GM19238 (cell line): ENCODE measurements around the gene KRT33B.

Experiments
- DNase-seq: peaks from one replicate; pipeline ENCODE4 v3.0.0; 2011; ENCODE audit warnings: low spot score; ENCODE audit not compliant: insufficient read length

Gene KRT33B

DNA sequence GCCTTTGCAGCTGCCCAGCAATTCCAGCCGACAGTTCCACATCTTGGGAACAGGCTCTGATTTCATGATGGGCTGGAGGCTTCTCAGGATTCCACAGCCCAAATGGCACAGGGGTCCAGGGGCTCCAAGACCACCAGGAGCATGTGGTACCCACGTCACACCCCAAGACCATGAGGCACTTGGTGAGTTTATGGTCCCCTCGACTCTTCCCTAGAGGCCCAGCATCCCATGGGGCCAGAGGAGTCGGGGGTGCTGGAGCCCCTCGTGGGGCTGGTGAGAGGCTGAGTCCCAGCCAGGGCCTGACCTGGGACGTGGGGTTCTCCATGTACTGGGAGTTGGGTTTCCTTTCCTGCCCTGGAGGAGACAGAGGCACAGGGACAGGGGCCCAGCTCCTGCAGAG lies 44.0 kb downstream of the KRT33B start:
- no peak for DNase-seq

DNA sequence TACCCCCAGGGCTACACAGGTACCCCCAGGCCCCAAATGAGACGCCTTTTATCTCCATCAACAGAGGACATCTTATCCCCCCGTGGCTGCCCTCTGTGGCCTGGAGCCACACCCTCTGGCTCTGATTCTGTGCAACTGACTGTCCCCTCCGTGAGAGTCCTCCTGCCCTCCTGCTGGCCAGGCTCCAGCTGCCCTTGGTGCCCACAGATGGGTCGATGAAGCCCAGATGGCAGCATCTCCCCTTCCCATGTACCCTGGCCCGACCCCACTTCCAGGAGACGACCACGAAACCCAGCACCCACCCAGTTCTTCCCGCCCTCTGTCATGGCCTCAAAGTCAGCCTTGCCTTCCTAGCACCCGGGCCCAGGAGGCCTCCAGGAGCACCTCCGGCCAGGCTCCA lies 44.5 kb downstream of the KRT33B start:
- no peak for DNase-seq

DNA sequence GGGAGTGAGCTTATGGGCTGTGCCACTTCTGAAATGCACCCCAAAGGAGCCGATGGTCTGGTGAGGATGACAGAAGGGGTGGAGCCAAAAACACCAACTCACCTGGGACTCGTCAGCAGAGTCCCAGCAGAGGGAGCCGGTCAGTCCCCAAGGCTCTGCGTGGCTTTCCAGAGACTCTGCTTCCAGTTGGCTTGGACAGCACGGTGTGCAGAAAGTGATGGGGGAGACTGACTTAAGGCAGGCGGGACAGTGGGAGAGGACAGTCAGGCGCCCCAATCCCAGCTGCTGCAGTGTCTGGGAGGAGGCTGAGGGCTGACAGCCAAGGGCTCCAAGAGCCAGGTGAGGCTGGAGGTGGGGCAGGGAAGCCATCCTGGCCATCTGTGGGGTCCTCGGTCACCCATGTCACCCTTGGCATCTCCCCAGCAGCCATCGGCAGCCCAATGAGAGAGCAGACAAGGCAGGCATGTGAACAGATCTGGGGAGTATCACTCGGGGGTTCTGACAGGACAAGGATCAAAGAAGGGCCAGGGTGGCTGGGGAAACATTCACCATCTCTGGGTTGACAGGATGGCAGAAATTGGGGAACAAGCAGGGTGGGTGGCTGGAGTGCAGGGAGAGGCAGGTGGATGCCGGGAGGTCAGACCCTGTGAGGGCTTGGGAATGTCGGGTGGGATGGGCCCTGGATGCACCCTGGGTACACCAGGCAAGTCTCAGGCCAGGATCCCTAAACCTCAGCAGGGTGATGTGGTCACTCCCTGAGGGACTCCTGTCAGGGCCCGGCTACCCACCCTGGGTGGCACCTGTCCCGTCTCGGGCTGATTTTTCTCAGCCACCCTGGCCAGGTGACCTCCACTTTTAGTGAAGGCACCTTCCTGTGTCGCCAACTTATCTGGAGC lies 45.2 kb downstream of the KRT33B start:
- no peak for DNase-seq

DNA sequence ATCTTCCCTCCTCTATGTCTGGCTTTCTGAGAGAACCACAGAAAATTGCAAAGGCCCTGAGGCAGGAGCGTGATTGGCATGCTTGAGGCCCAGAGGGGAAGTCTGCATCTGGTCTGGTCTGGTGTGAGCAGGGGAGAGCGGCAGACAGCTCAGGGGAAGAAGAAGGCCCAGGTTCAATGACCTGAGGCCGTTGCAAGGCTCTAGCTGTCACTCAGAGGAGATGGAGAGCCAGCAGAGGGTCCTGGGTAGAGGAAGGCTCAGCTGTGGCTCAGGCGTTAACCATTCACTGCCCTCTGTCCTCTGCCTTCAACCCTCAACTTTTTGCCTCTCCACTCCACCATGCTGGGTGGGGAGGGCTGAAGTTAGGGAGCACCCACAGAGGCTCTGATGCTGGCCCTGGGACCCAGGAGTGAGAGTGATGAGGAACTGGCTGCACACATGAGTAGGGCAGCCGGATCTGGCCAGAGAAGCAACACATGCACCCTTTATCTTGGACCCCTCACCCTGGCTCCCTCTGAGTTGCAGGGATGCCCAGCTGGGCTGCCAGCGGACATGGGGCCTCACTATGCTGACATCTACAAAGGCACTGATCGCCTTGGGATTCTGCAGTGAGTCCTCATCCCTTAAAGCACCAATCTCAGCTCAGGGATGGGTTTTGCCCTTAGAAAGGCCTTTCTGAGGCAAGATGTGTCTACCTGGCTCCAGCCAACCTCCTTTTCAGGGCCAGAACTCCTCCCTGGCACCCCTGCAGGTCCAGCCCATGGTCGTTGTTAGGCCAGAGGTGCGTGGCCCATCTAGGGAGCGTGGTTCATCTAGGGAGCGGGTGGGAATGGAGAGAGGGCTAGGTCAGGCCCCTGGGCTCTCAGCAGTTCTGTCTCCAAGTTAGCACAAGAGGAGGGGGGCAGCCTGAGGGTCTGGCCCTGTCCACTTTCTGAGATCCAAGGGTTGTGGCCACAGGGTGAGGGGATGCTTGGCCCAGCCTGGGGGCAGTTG lies 46.4 kb downstream of the KRT33B start:
- no peak for DNase-seq

DNA sequence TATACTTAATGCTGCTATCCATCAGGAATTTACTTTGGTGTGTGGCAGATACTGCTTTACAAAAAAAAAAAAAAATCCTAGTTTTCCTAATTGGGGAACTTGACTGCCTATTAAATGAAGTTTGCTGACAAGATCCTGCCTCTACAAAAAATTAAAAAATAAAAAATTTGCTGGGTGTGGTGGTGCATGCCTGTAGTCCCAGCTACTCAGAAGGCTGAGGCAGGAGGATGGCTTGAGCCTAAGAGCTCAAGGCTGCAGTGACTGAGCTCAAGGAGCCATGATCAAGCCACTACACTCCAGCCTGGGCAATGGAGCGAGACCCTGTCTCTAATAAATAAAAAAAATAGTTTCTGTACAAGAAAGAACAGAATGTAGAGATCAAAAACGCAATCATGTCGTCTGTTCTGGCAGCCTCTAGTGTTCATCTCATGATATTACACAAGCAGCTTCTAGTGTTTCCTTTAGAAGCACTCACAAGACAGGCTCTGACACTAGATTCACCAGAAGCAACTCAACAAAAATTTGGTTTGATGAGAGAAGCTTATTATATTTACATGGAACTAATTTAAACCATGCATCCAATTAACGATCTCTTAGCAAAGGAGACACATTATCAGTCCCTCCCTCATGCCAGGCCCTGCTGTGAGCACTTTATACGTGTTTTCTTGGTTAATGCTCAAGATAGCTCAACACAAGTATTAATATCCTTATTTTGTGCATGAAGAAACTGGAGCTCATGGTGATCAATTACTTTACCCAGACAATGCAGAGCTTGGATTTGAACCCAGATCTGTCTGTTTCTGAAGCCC lies 47.3 kb downstream of the KRT33B start:
- DNase-seq = no peak

DNA sequence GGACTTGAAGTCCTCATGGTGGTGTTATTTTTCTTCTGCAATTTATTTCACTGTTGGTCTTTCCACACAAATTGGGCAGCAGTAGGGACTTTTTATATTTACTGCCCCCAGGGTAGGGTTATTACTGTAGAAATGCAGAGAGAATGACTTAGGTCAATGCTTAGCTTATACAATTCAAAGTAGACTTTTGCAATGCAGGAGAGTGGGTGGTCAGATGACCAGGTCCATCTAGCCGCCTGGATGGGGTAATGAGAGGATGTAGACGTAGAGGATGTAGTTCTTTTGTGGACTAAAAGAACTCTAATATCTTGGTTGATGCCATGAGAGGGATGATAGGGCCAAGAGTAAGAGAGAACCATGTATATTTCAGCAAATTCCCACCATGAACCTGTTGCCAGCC lies 51.4 kb downstream of the KRT33B start:
- DNase-seq = no peak

DNA sequence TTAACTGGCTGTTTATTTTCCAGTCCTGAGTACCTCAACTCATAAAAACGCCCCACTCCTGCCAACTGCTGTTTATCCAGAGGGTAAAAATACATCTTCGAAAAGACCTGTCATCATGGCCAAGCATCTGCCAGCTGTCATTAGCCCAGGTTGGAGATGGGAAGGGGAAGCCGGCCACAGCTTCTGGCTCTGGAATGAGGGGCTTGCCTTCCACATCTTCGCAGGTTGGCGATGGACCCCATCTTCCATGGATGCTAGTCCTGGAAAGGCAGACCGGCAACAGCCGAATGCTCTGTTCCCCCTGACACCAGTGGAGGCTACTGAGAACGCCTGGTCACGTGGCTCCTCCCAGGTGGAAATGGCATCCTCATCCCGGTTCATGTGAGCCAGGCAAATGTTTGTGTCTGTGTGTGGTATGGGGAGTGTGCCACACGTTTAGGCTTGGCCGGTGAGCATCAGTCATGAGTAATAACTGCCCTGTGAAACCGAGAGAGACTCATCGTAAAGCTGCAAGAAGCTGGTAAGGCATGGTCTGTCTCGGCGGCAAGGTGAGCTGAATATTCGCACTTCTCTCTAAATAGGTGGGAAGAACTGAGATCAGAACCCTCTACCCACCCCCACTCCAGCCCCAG lies 53.7 kb downstream of the KRT33B start:
- no peak for DNase-seq

DNA sequence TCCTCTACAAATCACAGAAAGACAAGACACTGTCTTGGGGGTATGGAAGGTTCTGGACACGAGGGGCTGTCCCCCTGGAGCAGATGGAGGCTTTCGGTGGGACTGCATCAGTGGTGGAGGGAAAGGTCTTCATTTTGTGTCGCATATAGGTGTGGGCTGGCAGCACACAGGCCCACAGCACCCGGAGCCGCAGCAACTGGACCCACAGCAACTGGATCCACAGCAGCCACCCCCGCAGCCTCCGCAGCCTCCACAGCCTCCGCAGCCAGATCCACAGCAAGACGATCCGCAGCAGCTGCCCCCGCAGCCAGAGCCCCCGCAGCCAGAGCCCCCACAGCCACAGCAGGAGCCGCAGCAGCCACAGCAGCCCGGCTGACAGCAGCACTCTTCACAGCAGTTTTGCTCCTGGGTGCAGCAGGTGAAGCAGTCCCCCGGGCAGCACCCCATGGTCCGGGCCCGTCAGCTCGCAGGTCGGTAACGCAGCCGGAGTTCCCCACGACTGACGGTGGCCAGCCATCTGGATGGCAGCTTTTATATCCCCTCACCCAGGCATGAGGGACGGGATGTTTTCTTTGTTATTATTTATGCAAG lies 54.3 kb downstream of the KRT33B start, which contains the start of gene KRTAP17-1:
Gene KRTAP17-1 (minus strand): TSS at position 507 of the 591 bp plus-strand sequence. CDS start 60 bp downstream, at position 447.
- no peak for DNase-seq
